Liver (tissue), 2 donors: ENCODE data around the gene PSMG3.

Source experiments
- TF ChIP-seq, protein P1 (sequence below): fragments of 150-350 bp; IDR thresholded peaks from 2 replicates; pipeline ENCODE4 v1.5.1; 2017; ENCODE audit warnings: improper control_type of control experiment, low read depth, low read length; ENCODE audit not compliant: missing input control
- TF ChIP-seq, protein P2 (sequence below): IDR thresholded peaks from 2 replicates; pipeline ENCODE4 v1.6.1; 2016; ENCODE audit warnings: antibody characterized with exemption
- donor health status: healthy.

DNA sequence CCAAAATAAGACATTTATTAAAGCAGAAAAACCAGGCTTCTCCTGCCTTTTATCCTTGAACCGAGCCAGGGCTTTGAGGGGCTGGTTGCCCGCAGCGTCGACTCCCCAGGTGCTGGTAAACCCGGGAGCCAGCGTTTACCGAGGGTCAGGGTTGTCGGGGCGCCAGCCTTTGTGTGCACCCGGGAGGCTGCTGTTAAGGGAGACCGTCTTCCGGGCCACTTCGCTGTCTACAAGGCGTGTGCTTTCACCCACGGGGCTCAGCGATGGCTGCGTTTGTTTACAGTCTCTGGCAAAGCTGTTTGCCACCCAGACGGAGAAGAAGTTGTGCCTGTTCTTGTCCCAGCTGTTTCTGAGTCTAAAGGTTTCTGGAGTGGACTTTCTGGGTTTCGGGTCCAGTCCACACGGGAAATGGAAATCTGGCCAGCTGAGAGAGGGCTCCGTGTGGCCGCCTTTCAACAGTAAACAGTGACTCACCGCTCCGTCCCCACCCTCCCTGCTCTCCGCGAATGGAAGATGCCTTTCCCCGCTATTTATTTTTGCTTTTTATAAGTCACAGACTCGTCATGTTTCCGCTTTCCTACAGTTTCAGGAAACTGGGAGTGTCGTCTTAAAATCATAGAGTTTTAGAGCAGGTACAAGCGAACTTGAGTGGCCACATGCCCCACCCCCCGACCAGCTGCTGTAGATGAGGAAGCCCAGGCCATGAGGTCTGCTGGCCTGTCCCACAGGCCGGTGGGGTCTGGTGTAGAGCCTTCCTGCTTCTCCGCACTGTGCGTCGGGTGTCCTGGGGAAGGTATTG, 37.2 kb downstream of the PSMG3 start:
- TF ChIP-seq, protein P1, sequence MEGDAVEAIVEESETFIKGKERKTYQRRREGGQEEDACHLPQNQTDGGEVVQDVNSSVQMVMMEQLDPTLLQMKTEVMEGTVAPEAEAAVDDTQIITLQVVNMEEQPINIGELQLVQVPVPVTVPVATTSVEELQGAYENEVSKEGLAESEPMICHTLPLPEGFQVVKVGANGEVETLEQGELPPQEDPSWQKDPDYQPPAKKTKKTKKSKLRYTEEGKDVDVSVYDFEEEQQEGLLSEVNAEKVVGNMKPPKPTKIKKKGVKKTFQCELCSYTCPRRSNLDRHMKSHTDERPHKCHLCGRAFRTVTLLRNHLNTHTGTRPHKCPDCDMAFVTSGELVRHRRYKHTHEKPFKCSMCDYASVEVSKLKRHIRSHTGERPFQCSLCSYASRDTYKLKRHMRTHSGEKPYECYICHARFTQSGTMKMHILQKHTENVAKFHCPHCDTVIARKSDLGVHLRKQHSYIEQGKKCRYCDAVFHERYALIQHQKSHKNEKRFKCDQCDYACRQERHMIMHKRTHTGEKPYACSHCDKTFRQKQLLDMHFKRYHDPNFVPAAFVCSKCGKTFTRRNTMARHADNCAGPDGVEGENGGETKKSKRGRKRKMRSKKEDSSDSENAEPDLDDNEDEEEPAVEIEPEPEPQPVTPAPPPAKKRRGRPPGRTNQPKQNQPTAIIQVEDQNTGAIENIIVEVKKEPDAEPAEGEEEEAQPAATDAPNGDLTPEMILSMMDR, result no peak
- TF ChIP-seq, protein P2, sequence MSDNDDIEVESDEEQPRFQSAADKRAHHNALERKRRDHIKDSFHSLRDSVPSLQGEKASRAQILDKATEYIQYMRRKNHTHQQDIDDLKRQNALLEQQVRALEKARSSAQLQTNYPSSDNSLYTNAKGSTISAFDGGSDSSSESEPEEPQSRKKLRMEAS, result peak; percentile 73
